Gastrocnemius medialis (tissue), 4 donors: Measurements from ENCODE around the gene EP400. TPM values are rescaled to one million over a fixed set of nuclear protein-coding genes. Genes with fewer than 3 reads are reported as not detected.
"Not testable (repeated sequence)": the region's sequence is repeated elsewhere in the genome, so short reads cannot be mapped to it uniquely, and the experiment has no call there.

Experiments used
- ATAC-seq, 2 donors: fragments of 150-250 bp; one replicate each; pipeline ENCODE4 v1.9.1; 2016
- DNase-seq, 2 donors: peaks; one replicate each; pipeline ENCODE4 v3.0.0-alpha.2; 2019
- H3K27ac ChIP-seq, 4 donors: fragments of 200-600 bp; sonication (generic); 1 replicate in 1 of 4; 2 replicates in 3 of 4; pipeline ENCODE4 v1.5.1; 2016 to 2018; ENCODE audit warnings: mild to moderate bottlenecking in 2 of 4, moderate library complexity in 1 of 4
- H3K27me3 ChIP-seq, 3 donors: fragments of 200-600 bp; sonication (generic) in 2 of 3; 1 replicate in 1 of 3; 2 replicates in 2 of 3; pipeline versions ENCODE4 v1.5.1 to v1.6.0; 2016 to 2019; ENCODE audit warnings: mild to moderate bottlenecking in 1 of 3, moderate library complexity in 1 of 3
- H3K36me3 ChIP-seq, 2 donors: fragments of 200-600 bp; sonication (generic) in 1 of 2; one replicate each; pipeline ENCODE4 v1.5.1; 2017 to 2018
- H3K4me1 ChIP-seq, 2 donors: fragments of 200-600 bp; sonication (generic) in 1 of 2; one replicate each; pipeline ENCODE4 v1.5.1; 2016 to 2017; ENCODE audit warnings: mild to moderate bottlenecking in 2 of 2
- H3K4me3 ChIP-seq, 4 donors: fragments of 200-600 bp; sonication (generic) in 3 of 4; 1 replicate in 1 of 4; 2 replicates in 3 of 4; pipeline ENCODE4 v1.5.1; 2016 to 2019; ENCODE audit warnings: mild to moderate bottlenecking in 2 of 4
- H3K9me3 ChIP-seq, 3 donors: fragments of 200-600 bp; sonication (generic) in 2 of 3; 1 replicate in 1 of 3; 2 replicates in 2 of 3; pipeline ENCODE4 v1.5.1; 2016 to 2019
- POLR2A ChIP-seq, 2 donors: fragments of 450-650 bp; IDR thresholded peaks; one replicate each; pipeline ENCODE4 v1.6.1; 2017; ENCODE audit warnings: antibody characterized with exemption in 2 of 2, mild to moderate bottlenecking in 2 of 2, moderate library complexity in 2 of 2
- in situ Hi-C, 4 donors: fragments of 200-750 bp; cut with MboI; loops; one replicate each; pipeline versions ENCODE4 v1.15.0 to v1.8.0; 2017; ENCODE audit warnings: low sequenced_read_pairs in 4 of 4
- intact Hi-C: fragments of 100-400 bp; cut with DNase I; formaldehyde crosslinking; loops from one replicate; pipeline ENCODE4 v1.15.1; 2023; ENCODE audit warnings: low total_unique reads
- total RNA-seq, 4 donors: library from RNA; depleted of rRNA; stranded (reverse); fragments of >200 nt; gene quantifications; one replicate each; pipeline versions ENCODE4 v1.1.0 to v1.2.3, GENCODE V29; 2016
- TF ChIP-seq, protein P1 (sequence below), 5 experiments: fragments of 450-650 bp in 3 of 5; fragments of 200-600 bp in 2 of 5; sonication (generic) in 2 of 5; IDR thresholded peaks in 4 of 5; conservative IDR thresholded peaks in 1 of 5; 1 replicate in 4 of 5; 2 replicates in 1 of 5; pipeline ENCODE4 v1.5.1; 2016 to 2019; ENCODE audit warnings: antibody characterized with exemption in 5 of 5, mild to moderate bottlenecking in 3 of 5, moderate library complexity in 3 of 5

Gene EP400
- total RNA-seq, 4 donors from 2014 or later: 11.9 to 17.4 (median 15.0) TPM

DNA sequence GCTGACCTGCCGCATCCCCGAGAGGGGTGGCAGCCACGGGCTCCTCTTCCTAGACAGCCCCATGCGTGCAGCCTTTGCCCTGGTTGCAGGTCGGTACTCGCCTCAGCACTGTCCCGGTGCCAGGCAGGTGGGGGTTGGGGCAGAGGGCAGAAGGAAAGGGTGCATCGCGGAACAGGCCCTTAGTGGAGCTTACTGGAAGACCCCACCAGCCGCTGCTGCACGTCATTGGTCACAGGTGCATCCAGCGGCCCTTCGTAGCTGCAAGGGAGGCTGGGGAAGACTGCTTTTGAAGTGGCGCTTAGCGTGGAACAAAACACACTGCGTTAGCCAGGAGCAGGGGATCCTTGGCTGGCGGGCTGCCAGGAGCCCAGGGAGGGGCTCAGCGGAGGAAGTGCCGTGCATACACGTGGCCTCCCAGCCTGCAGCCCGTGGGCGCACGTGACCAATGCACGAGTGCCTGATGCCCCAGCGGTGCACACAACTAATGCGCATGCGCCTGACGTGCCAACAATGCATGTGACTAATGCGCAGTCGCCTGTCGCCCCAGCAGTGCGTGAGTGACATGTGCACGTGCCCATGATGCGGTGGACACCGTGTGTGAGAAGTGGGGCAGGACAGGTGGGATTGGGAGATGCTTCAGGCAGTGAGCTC lies 5.0 kb upstream of the EP400 start:
- Histone ChIP-seq H3K27ac (no peak overlapping the region), H3K4me3 (no peak overlapping the region), H3K9me3 (no peaks in the 10 kb centered on the region), H3K27me3 (no peaks in the 10 kb centered on the region), H3K36me3 (peaks cover 0 to 39% of the 10 kb centered on the region in 2 donors), H3K4me1 (peaks cover 0 to 4% of the 10 kb centered on the region in 2 donors)
- TF ChIP-seq, protein P1, sequence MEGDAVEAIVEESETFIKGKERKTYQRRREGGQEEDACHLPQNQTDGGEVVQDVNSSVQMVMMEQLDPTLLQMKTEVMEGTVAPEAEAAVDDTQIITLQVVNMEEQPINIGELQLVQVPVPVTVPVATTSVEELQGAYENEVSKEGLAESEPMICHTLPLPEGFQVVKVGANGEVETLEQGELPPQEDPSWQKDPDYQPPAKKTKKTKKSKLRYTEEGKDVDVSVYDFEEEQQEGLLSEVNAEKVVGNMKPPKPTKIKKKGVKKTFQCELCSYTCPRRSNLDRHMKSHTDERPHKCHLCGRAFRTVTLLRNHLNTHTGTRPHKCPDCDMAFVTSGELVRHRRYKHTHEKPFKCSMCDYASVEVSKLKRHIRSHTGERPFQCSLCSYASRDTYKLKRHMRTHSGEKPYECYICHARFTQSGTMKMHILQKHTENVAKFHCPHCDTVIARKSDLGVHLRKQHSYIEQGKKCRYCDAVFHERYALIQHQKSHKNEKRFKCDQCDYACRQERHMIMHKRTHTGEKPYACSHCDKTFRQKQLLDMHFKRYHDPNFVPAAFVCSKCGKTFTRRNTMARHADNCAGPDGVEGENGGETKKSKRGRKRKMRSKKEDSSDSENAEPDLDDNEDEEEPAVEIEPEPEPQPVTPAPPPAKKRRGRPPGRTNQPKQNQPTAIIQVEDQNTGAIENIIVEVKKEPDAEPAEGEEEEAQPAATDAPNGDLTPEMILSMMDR (IDR thresholded peaks at IDR 0.05 in 4 of 5, conservative IDR thresholded peaks at IDR 0.05 in 1 of 5): no peak
- no peak for TF ChIP-seq POLR2A (IDR thresholded peaks at IDR 0.05)
- DNase-seq (no peak), ATAC-seq (no peak)
- in situ Hi-C loops: loop anchor here in 1 of 4 donors (10.0 kb wide), 1 partner anchor 50 kb away; the partner anchor contains the start of gene ULK1
- intact Hi-C loops: loop anchor here (5.0 kb wide), 1 partner anchor 112 kb away; no protein-coding TSS in a partner anchor

DNA sequence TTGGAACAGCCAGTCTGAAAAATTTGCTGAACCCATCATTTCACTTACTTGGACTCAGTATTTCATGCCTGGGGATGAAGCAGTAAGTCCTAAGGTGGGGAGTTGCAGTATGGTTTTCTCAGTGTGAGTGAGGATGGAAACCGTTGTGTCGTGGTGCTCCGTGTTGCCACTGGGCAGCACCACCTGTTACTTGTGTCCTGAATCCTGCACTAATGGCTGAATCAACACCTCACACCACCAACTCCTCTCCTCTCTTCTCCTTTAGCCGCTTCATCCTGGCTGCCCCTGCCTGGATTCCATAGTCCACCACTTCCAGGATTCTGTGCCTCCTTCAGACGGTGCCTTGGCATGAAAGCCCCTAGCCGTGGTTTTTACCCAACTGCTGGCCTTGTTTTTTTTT lies 3.0 kb upstream of the EP400 start:
- peaks cover 11 to 16% of the 10 kb centered on the region in 2 donors for H3K4me1 ChIP-seq
- no peak for ATAC-seq
- intact Hi-C loops: loop anchor here (5.0 kb wide), 1 partner anchor 114 kb away; no protein-coding TSS in a partner anchor
- peak overlapping the region in 2 of 4 donors; percentile 31 to 88 for H3K27ac ChIP-seq
- no peaks in the 10 kb centered on the region for H3K9me3 ChIP-seq
- peaks cover 0 to 27% of the 10 kb centered on the region in 2 donors for H3K36me3 ChIP-seq
- no peak overlapping the region for H3K4me3 ChIP-seq
- TF ChIP-seq, protein P1 (IDR thresholded peaks at IDR 0.05 in 4 of 5, conservative IDR thresholded peaks at IDR 0.05 in 1 of 5): no peak
- TF ChIP-seq POLR2A (IDR thresholded peaks at IDR 0.05): no peak
- no peak for DNase-seq
- no peaks in the 10 kb centered on the region for H3K27me3 ChIP-seq
- in situ Hi-C loops: loop anchor here in 1 of 4 donors (10.0 kb wide), 1 partner anchor 52 kb away; the partner anchor contains the start of gene ULK1

DNA sequence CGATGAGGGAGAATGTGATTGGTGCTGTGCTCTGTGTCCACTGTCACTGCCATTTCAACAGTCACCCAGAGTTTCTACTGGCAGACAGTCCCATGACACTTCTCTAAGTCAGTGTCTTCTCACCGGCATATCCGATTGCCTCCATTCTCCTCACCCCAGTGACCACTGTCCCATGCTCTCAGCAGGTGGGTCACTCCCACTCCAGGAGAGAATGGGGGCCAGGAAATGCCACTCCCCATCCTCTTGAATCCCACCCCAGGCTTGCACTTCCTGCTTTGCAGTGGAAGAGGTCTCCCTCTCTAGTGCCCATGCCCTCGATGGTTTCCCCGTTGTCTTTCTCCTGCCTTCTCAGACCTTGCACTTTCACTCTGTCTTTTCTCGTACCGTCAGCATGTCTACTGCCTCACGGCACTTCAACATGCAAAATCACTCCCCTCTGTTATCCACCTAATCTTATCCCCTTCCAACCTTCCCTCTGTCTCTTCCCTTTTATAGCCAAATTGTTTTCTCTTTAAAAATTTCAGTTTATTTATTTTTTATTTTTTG lies 2.2 kb upstream of the EP400 start:
- ATAC-seq: peak in 1 of 2 donors; percentile 24
- in situ Hi-C loops: loop anchor here in 1 of 4 donors (10.0 kb wide), 1 partner anchor 53 kb away; the partner anchor contains the start of gene ULK1
- TF ChIP-seq, protein P1 (IDR thresholded peaks at IDR 0.05 in 4 of 5, conservative IDR thresholded peaks at IDR 0.05 in 1 of 5): no peak
- TF ChIP-seq POLR2A (IDR thresholded peaks at IDR 0.05): no peak

DNA sequence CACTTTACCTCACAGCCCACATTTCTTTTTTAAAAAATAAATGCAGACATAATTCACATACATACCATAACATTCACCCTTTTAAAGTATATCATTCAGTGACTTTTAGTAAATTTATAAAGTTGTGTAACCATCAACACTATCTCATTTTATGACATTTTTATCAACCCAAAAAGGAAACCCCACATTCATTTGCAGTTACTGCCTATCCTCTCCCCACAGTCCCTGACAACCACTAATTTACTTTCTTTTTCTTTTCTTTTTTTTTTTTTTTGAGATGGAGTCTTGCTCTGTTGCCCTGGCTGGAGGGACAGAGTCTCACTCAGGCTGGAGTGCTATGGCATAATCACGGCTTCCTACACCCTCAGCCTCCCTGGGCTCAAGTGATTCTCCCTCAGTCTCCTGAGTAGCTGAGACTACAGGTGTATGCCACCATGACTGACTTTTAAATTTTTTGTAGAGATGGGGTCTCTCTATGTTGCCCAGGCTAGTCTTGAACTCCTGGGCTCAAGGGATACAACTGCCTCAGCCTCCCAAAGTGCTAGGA lies 1.5 kb upstream of the EP400 start:
- no peak for ATAC-seq

More for the DNA sequence above, 2.2 kb upstream of the EP400 start:
- intact Hi-C loops: loop anchor here (2.0 to 5.0 kb wide), 2 partner anchors 115 to 237 kb away; partner anchors contain the start of gene SFSWAP
- Histone ChIP-seq H3K4me1 (peaks cover 14 to 19% of the 10 kb centered on the region in 2 donors), H3K36me3 (peaks cover 0 to 21% of the 10 kb centered on the region in 2 donors), H3K27ac (peak overlapping the region; percentile 30 to 88 (median 80)), H3K4me3 (no peak overlapping the region), H3K9me3 (no peaks in the 10 kb centered on the region), H3K27me3 (no peaks in the 10 kb centered on the region)
- no peak for DNase-seq

DNA sequence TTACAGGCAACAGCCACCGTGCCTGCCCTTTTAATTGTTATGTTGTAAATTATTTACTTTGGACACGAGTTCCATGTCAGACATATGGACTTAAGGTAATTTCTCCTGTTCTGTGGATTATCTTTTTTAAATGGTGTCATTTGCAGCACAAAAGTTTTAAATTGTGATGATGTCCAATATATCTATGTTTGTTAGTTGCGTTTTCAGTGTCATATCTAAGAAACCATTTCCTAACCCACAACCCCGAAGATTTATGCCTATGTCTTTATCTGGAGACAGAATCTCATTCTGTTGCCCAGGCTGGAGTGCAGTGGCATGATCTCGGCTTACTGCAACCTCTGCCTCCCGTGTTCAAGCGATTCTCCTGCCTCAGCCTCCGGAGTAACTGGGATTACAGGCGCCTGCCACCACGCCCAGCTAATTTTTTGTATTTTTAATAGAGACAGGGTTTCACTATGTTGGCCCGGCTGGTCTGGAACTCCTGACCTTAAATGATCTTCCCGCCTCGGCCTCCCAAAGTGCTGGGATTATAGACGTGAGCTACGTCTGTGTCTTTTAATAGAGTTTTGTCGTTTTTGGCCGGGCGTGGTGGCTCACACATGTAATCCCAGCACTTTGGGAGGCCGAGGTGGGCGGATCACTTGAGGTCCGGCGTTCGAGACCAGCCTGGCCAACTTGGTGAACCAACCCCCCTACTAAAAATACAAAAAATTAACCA lies 870 bp upstream of the EP400 start:
- not testable (repeated sequence) for DNase-seq, H3K9me3 ChIP-seq, H3K27me3 ChIP-seq
- in situ Hi-C loops (loop anchor here in 1 of 4 donors (10.0 kb wide), 1 partner anchor 54 kb away; the partner anchor contains the start of gene ULK1), intact Hi-C loops (loop anchor here (1.0 to 5.0 kb wide), 6 partner anchors 20 to 238 kb away; partner anchors contain the start of genes PUS1 and SFSWAP)
- H3K4me3 ChIP-seq: peak overlapping the region; percentile 74 to 97 (median 88)
- peaks cover 0 to 12% of the 10 kb centered on the region in 2 donors for H3K36me3 ChIP-seq
- H3K4me1 ChIP-seq: peaks cover 20 to 25% of the 10 kb centered on the region in 2 donors
- peak in 1 of 2 donors; percentile 5 for ATAC-seq
- peak overlapping the region; percentile 74 to 88 (median 87) for H3K27ac ChIP-seq

More for the DNA sequence above, 1.5 kb upstream of the EP400 start:
- Histone ChIP-seq H3K27me3 (no peaks in the 10 kb centered on the region), H3K4me1 (peaks cover 20 to 25% of the 10 kb centered on the region in 2 donors), H3K27ac (peak overlapping the region; percentile 74 to 88 (median 87)), H3K9me3 (no peaks in the 10 kb centered on the region), H3K36me3 (peaks cover 0 to 18% of the 10 kb centered on the region in 2 donors), H3K4me3 (no peak overlapping the region)
- in situ Hi-C loops (loop anchor here in 1 of 4 donors (10.0 kb wide), 1 partner anchor 53 kb away; the partner anchor contains the start of gene ULK1), intact Hi-C loops (loop anchor here (2.0 to 5.0 kb wide), 2 partner anchors 116 to 237 kb away; partner anchors contain the start of gene SFSWAP)
- TF ChIP-seq, protein P1 (IDR thresholded peaks at IDR 0.05 in 4 of 5, conservative IDR thresholded peaks at IDR 0.05 in 1 of 5): no peak
- TF ChIP-seq POLR2A (IDR thresholded peaks at IDR 0.05): no peak
- no peak for DNase-seq
